GM21390 (cell line): ENCODE results near the gene ADPRM.
A peak's percentile ranks its signal among the peaks of the same experiment; 100 is the strongest.
"Not testable (repeated sequence)": the region's sequence is repeated elsewhere in the genome, so short reads cannot be mapped to it uniquely, and the experiment has no call there.

ENCODE experiments used
- ATAC-seq: cut with Tn5 transposase; IDR thresholded peaks from one replicate; pipeline ENCODE4 v1.9.1; 2021; ENCODE audit not compliant: unreplicated experiment

Gene ADPRM

DNA sequence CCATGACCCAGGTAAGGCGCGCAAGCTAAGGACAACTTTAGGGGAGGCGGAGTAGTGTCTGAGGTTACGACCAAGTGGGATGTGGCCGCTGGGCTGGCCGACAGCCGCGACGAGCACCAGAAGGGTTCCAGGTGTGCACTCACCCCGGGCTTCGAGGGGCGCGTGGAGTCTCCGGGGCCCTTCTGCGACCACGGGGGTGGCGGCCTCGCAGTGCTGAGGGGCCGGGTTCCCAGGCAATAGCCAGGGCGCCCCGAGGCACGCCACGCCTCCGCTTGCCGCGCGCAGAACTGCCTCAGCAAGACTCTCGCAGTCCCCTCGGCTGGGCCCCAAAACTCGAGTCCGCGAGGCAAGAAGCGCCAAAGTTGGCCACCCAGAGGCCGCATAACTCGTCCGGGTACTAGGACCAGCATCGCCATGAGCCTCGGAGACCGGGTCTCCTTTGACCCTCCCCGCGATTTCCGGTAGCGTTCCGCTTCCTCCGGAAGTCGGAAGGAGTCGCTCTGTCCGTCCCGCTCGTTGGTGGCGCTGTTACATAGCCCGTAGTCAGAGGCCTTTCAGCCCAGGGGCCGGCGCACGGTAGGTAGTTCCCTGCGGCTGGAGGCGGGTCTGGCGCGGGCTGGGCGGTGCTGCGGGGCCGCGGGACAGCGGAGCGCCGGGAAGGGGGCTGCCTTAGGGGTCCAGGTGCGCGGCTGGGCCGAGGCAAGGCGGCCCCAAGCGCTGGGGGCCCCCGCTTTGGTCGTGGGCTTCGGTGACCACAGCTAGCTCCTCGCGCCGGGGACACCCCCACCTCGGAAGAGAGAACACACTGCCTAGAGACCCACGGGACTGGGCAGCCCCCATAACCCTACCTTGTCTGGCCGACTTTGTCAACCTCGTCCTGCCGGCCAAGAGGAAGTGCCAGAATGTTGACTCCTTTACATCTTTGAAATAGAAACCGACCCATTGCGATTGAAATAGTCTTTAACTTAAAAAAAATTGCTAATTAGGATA, at the start of gene ADPRM, which contains the start of gene SCO1:
TSS of gene ADPRM (plus strand) at position 503 of the 990 bp plus-strand sequence. CDS start 7,333 bp downstream, outside the sequence.
TSS of gene SCO1 (minus strand) at position 442 of the 990 bp plus-strand sequence. CDS start at position 416, 26 bp downstream.
- ATAC-seq = peak; percentile 97

- ATAC-seq = no peak
Observed at GRCh38 chr17:10648381-10648780, 49.0 kb upstream of the ADPRM start.

GRCh38 chr17:10648956-10649355, 48.4 kb upstream of the ADPRM start:
- no peak for ATAC-seq

- ATAC-seq = no peak
Observed at GRCh38 chr17:10649602-10650001, 47.8 kb upstream of the ADPRM start.

GRCh38 chr17:10651927-10652326, 45.5 kb upstream of the ADPRM start:
- ATAC-seq = no peak

- no peak for ATAC-seq
Observed at GRCh38 chr17:10652984-10653659, 44.3 kb upstream of the ADPRM start.

- ATAC-seq = no peak
Observed at GRCh38 chr17:10653987-10654386, 43.4 kb upstream of the ADPRM start.

- no peak for ATAC-seq
Observed at GRCh38 chr17:10657148-10657547, 40.2 kb upstream of the ADPRM start, which contains the start of gene MYH3. Gene MYH3 (minus strand): TSS chr17:10657309. CDS start chr17:10655064, 2,245 bp downstream.

DNA sequence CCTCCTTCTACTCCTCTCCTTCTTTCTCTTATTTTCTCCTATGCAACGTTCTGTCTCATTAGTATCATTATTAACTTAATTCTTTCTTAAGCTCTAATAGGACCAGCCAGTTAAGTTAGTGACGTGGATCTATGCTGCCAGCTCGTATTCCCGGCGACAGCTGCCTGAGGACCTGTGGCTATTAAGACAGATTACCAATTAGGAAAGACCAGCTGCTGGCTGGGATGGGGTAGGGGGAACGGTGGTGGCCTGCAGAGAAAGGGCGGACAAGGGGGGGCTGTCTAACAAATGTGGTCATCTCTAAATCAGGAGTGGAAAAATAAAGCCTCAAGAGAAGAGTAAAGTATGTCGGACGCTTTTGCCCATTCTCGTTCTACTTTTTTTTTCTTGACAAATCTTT, 39.5 kb upstream of the ADPRM start:
- ATAC-seq = no peak

DNA sequence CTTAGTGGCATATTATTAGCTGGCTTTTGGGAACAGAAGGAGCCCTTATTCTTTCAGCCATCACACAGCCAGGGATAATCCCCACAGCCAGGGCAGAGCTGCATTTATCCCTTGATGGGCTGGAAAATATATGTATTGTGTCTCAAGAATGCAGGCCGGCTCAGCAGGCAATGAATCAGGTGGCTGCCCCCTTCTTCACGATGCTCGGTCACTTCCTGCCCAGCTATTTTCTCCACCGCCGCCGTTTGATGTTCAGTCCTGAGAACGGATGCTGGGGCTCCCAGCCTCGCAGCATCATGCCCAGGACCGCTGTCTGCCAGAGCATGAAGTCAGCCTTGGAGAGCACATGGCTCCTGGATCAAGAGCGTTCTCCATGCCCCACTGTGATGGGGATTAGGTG, 36.0 kb upstream of the ADPRM start:
- ATAC-seq = no peak

DNA sequence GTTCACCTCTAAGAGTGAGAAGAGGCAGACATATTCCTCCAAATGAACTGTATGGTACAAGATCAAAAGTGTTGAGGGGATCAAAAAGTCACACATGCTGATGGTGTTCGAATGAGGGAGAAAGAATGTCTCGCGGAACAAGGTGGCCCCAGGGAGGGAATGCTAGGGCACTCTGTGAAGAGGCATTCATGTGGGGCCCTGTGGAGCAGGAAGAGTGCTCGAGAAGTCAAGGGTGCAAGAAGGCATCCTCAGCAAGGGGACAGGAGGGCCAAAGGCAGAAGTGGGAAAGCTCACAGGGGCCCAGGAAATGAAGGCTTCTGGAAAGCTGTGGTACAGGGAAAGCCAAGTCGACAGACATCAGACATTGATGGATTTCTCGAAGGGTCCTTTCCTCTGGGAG, 34.2 kb upstream of the ADPRM start:
- no peak for ATAC-seq

GRCh38 chr17:10664571-10664970, 32.8 kb upstream of the ADPRM start:
- ATAC-seq = no peak

DNA sequence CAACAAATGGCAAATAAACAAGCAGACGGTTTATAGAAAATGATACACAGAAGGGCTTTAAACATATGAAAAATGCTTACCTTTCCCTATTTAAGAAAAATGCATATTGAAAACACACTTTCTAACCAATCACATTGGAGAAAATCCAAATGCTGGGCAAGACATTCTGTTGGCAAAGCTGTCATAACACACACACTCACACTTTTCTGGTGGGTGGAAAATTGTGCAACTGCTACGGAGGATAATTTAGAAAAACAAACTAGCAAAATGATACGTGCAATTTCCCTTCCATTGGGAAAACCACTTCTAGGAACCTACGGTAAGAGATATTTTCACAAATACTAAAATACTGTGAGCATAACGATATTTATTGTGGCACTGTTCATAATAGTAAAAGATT, 30.5 kb upstream of the ADPRM start:
- no peak for ATAC-seq

- no peak for ATAC-seq
Observed at GRCh38 chr17:10668775-10669174, 28.6 kb upstream of the ADPRM start.

DNA sequence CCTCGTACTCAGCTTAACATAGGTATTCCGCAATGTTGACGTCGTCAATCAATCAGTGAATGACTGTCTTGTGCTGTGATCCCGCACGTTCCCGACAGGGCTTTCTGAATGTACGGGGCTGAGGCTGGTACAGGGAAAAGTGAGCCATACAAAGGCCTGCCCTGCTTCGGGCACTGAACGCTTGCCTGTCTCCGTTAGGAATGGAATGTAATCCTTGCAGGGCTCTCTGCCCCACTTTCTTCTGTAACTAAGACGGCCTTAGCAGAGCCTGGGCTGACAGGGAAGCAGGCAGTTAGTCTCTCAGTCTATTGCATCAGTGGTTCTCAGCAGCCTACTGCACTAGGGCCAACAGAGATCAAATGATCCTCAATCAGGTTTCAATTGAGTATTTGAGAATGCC, 24.1 kb upstream of the ADPRM start:
- no peak for ATAC-seq

DNA sequence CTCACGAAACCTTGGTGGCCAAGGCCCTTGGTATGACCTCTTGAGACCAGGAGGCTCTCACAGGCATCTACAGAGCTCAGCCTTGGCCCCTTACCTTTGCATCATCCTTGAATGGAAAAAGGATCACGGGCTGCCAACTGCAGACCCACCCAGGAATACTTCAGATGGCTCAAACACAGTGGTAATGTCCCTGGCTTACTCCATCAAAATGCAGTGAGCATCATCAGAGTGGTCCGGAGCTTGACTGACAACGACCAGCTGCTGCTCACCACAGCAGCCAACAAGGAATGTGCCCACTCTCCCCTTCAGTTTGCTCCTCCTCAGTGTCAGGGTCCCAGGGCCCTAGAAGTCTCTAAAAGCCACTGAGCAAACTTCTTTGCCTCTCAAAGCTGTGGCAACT, 22.7 kb upstream of the ADPRM start:
- no peak for ATAC-seq

- no peak for ATAC-seq
Observed at GRCh38 chr17:10681866-10682446, 15.4 kb upstream of the ADPRM start.

DNA sequence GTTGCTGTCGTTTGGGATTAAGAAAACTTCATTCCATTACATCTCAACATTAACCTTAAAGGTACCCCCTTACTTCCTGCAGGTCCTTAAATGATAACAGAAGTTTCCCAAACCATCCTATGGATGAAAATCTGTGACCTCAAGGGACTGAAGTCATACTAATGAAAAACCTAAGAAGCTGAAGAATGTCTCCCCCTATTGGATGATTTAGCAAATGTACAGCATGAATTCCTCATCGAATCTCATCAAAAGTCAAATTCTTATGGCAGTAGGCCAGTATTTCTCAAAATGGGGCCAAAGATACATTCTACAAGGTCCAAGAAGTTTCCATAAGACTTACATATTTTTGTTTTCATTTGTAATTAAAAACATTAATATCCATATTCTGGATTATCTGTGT, 13.5 kb upstream of the ADPRM start:
- no peak for ATAC-seq

DNA sequence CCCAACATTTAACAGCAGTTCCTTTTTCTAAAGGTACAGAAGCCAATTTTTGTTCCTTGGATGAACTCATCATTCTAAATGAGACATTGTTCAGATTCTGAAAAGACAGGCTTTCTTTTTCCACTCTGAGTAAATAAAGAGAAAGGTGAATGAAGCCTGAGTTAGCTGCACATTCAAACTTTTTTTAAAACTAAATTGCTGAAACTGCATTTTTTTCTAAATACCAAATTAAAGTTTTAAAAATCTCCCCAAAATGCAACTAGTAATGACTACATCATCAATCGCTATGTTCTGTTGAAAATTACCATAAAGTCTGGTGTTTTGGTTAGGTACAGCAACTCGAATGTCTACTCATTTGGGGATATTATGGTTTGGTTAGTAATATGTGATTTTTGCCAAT, 9.9 kb upstream of the ADPRM start:
- no peak for ATAC-seq

DNA sequence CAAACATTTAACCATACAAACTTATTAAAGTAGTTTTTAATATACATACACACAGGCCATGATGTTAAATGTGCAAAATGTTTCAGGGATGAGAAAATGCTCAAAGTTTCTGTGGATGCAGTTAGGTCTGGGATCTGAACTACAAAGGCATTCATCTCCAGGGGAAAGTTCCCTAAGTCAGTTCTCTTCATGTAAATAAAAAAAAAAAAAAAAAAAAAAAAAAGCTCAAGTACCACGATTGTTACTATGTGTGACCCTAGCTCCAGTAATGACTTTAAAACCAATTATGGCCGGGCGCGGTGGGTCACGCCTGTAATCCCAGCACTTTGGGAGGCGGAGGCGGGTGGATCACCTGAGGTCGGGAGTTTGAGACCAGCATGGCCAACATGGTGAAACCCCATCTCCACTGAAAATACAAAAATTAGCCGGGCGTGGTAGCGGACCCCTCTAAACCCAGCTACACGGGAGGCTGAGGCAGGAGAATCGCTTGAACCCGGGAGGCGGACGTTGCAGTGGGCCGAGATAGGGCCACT, 1.5 kb upstream of the ADPRM start:
- not testable (repeated sequence) for ATAC-seq
